B cell (primary cell): ENCODE measurements around the gene SSC4D. TPM values are rescaled to one million over a fixed set of nuclear protein-coding genes. Genes with fewer than 3 reads are reported as not detected.

Source experiments
- ATAC-seq: fragments of 200-7000 bp; cut with Tn5 transposase; one replicate; pipeline ENCODE4 v1.10.0; 2021; ENCODE audit warnings: low read depth, mild to moderate bottlenecking, moderate number of reproducible peaks, moderate library complexity
- CTCF ChIA-PET: fragments of 350-600 bp; sonication (Branson Sonifier 250); formaldehyde crosslinking; loops from one replicate; lab custom pipeline; 2021; ENCODE audit warnings: antibody characterized with exemption, inconsistent platforms; lab: Charles Lee
- POLR2A ChIA-PET: fragments of 350-600 bp; sonication (Branson Sonifier 250); formaldehyde crosslinking; loops from one replicate; lab custom pipeline; 2021; ENCODE audit warnings: antibody characterized with exemption; lab: Charles Lee
- DNase-seq: peaks from one replicate; pipeline ENCODE4 v3.0.0; 2013
- H2AFZ ChIP-seq: 2 replicates; pipeline ENCODE4 v1.6.1; 2012; ENCODE audit warnings: mild to moderate bottlenecking, low read depth, low read length; ENCODE audit not compliant: insufficient read depth, poor library complexity, severe bottlenecking
- H3K27ac ChIP-seq, 2 donors: 1 replicate in 1 of 2; 2 replicates in 1 of 2; pipeline ENCODE4 v1.5.1; 2012 to 2013; ENCODE audit warnings: low read length in 2 of 2, mild to moderate bottlenecking in 2 of 2, moderate library complexity in 1 of 2
- H3K27me3 ChIP-seq, 4 experiments: fragments of 200-600 bp in 1 of 4; sonication (generic) in 1 of 4; replicated peaks in 1 of 4; 1 replicate in 2 of 4; 2 replicates in 2 of 4; pipeline versions ENCODE4 v1.6.1 to v1.7.0; 2013 to 2016; ENCODE audit warnings: low read length in 3 of 4, mild to moderate bottlenecking in 2 of 4, mixed read lengths in 1 of 4, moderate library complexity in 1 of 4; ENCODE audit not compliant: insufficient read depth in 4 of 4, control insufficient read depth in 3 of 4; ENCODE audit errors: control extremely low read depth in 1 of 4
- H3K36me3 ChIP-seq, 2 experiments: replicated peaks in 1 of 2; 1 replicate in 1 of 2; 2 replicates in 1 of 2; pipeline versions ENCODE4 v1.6.1 to v1.7.1; 2013; ENCODE audit warnings: low read length in 1 of 2; ENCODE audit not compliant: insufficient read depth in 2 of 2, control insufficient read depth in 1 of 2; ENCODE audit errors: control extremely low read depth in 1 of 2, extremely low read depth in 1 of 2
- H3K4me1 ChIP-seq, 2 donors: fragments of 200-600 bp in 1 of 2; sonication (generic) in 1 of 2; 1 replicate in 1 of 2; 2 replicates in 1 of 2; pipeline versions ENCODE4 v1.5.1 to v1.6.1; 2013 to 2017; ENCODE audit warnings: low read length in 2 of 2; ENCODE audit not compliant: control insufficient read depth in 2 of 2, insufficient read depth in 2 of 2
- H3K4me2 ChIP-seq: replicated peaks from 2 replicates; pipeline ENCODE3; 2012; ENCODE audit warnings: mild to moderate bottlenecking, low read depth, low read length; ENCODE audit not compliant: poor library complexity, severe bottlenecking
- H3K4me3 ChIP-seq, 5 experiments: fragments of 200-600 bp in 1 of 5; sonication (generic) in 1 of 5; 1 replicate in 3 of 5; 2 replicates in 2 of 5; pipeline versions ENCODE4 v1.5.1 to v1.7.0; 2011 to 2016; ENCODE audit warnings: low read length in 4 of 5, mild to moderate bottlenecking in 4 of 5, low read depth in 2 of 5, control low read depth in 1 of 5, moderate library complexity in 1 of 5; ENCODE audit not compliant: insufficient read depth in 1 of 5; ENCODE audit errors: control extremely low read depth in 1 of 5, extremely low read depth in 1 of 5
- H3K79me2 ChIP-seq: fragments of 200-600 bp; sonication (generic); one replicate; pipeline ENCODE4 v1.6.0; 2016; ENCODE audit warnings: low read length; ENCODE audit not compliant: control insufficient read depth, insufficient read depth
- H3K9ac ChIP-seq: fragments of 200-600 bp; sonication (generic); 2 replicates; pipeline ENCODE4 v1.6.1; 2017; ENCODE audit warnings: mild to moderate bottlenecking, low read length, moderate library complexity
- H3K9me3 ChIP-seq, 3 donors: one replicate each; pipeline versions ENCODE4 v1.6.1 to v1.7.1; 2013; ENCODE audit warnings: low read length in 2 of 3; ENCODE audit not compliant: control insufficient read depth in 2 of 3, insufficient read depth in 1 of 3; ENCODE audit errors: control extremely low read depth in 1 of 3
- H4K20me1 ChIP-seq: 2 replicates; pipeline ENCODE4 v1.6.0; 2012; ENCODE audit warnings: mild to moderate bottlenecking, low read length; ENCODE audit not compliant: insufficient read depth, control insufficient read depth, poor library complexity, severe bottlenecking
- H3K27ac Mint-ChIP-seq: one replicate; pipeline ENCODE4 v1.8.0; 2021; ENCODE audit warnings: mixed read lengths
- H3K27me3 Mint-ChIP-seq: one replicate; pipeline ENCODE4 v1.8.0; 2021; ENCODE audit warnings: mixed read lengths
- H3K4me1 Mint-ChIP-seq: one replicate; pipeline ENCODE4 v1.8.0; 2021; ENCODE audit warnings: mixed read lengths
- H3K4me3 Mint-ChIP-seq: one replicate; pipeline ENCODE4 v1.8.0; 2021; ENCODE audit warnings: mixed read lengths
- H3K9me3 Mint-ChIP-seq: one replicate; pipeline ENCODE4 v1.8.0; 2022; ENCODE audit warnings: mixed read lengths; ENCODE audit not compliant: insufficient read depth
- CTCF ChIP-seq: fragments of 200-600 bp; IDR thresholded peaks from one replicate; pipeline ENCODE4 v1.8.0; 2022; ENCODE audit warnings: antibody characterized with exemption, mild to moderate bottlenecking
- EZH2 ChIP-seq: IDR thresholded peaks from 2 replicates; pipeline ENCODE4 v1.6.1; 2012; ENCODE audit warnings: borderline replicate concordance, low read depth, mild to moderate bottlenecking, moderate library complexity, low read length; ENCODE audit not compliant: insufficient read depth, poor library complexity, severe bottlenecking
- WGBS: methylation state at CpG from one replicate; pipeline ENCODE4 v1.1.5; 2013; ENCODE audit warnings: missing lambda C conversion rate; ENCODE audit not compliant: insufficient coverage; 5-methylcytosine and 5-hydroxymethylcytosine counted together
- intact Hi-C: fragments of 100-400 bp; cut with micrococcal nuclease; formaldehyde crosslinking; loops from one replicate; pipeline ENCODE4 v1.10.0; 2022
- polyA plus RNA-seq: library from polyadenylated mRNA; depleted of rRNA; stranded (reverse); fragments of >200 nt; gene quantifications from 2 replicates; pipeline ENCODE4 v1.2.3, GENCODE V29; 2012
- total RNA-seq, 2 donors: library from RNA; stranded (reverse); fragments of 120-200 nt in 1 of 2; gene quantifications; 1 replicate in 1 of 2; 2 replicates in 1 of 2; pipeline versions ENCODE4 v1.2.3 to v1.2.4, GENCODE V29; 2013 to 2022

SSC4D gene
- total and polyA plus RNA-seq, 2 donors (not counting 1 experiment from before 2014, with no cell fraction given): 0.16 TPM; not detected in 1

- Mint-ChIP-seq H3K9me3 (no peaks in the 10 kb centered on the region), H3K4me1 (peaks cover 45% of the 10 kb centered on the region), H3K4me3 (peak overlapping the region; percentile 85), H3K27me3 (no peaks in the 10 kb centered on the region), H3K27ac (no peak overlapping the region)
- Histone ChIP-seq H4K20me1 (peaks cover 68% of the 10 kb centered on the region), H3K4me3 (peak overlapping the region in 1 of 5 experiments; percentile 89), H2AFZ (no peak overlapping the region), H3K9me3 (no peaks in the 10 kb centered on the region), H3K36me3 (peaks cover 4 to 12% of the 10 kb centered on the region in 2 experiments), H3K79me2 (peaks cover 68% of the 10 kb centered on the region), H3K4me1 (peaks cover 17 to 19% of the 10 kb centered on the region in 2 donors), H3K27ac (peak overlapping the region in 1 of 2 donors; percentile 94), H3K4me2 (peak overlapping the region; percentile 98), H3K9ac (peak overlapping the region; percentile 97), H3K27me3 (no peaks in the 10 kb centered on the region)
- DNase-seq (no peak), ATAC-seq (no peak)
- intact Hi-C loops: loop anchor here (5.0 kb wide), 1 partner anchor 310 kb away; the partner anchor contains the start of genes MDH2 and STYXL1
- CTCF ChIA-PET: interaction anchor here (4.4 kb wide), 1 partner anchor 65 kb away, joined by 21 read pairs; no protein-coding TSS in a partner anchor
- no CpG with 5 or more reads among the region's 6 CpGs for WGBS
- no peak for TF ChIP-seq CTCF
- POLR2A ChIA-PET: no interaction called here
Measured at GRCh38 chr7:76356823-76357222, 52.7 kb downstream of the SSC4D start.

GRCh38 chr7:76356115-76356514 is 53.4 kb downstream of the SSC4D start:
- H3K79me2 ChIP-seq: peaks cover 75% of the 10 kb centered on the region
- H3K4me2 ChIP-seq: no peak overlapping the region
- DNase-seq: no peak
- peaks cover 4 to 14% of the 10 kb centered on the region in 2 experiments for H3K36me3 ChIP-seq
- ChIA-PET CTCF (interaction anchor here (0.5 to 4.4 kb wide), 2 partner anchors 64 to 490 kb away, joined by 3 to 21 read pairs; no protein-coding TSS in a partner anchor), POLR2A (no interaction called here)
- intact Hi-C loops: loop anchor here (5.0 kb wide), 1 partner anchor 309 kb away; the partner anchor contains the start of genes MDH2 and STYXL1
- no peaks in the 10 kb centered on the region for H3K27me3 Mint-ChIP-seq
- H3K9ac ChIP-seq: no peak overlapping the region
- H3K27me3 ChIP-seq: no peaks in the 10 kb centered on the region
- TF ChIP-seq EZH2 (no peak), CTCF (no peak)
- no peak for ATAC-seq
- H3K27ac ChIP-seq: no peak overlapping the region
- H3K4me3 ChIP-seq: no peak overlapping the region
- peaks cover 17 to 19% of the 10 kb centered on the region in 2 donors for H3K4me1 ChIP-seq
- H2AFZ ChIP-seq: no peak overlapping the region
- H4K20me1 ChIP-seq: peaks cover 75% of the 10 kb centered on the region
- no CpG with 5 or more reads among the region's 4 CpGs for WGBS
- no peaks in the 10 kb centered on the region for H3K9me3 ChIP-seq
- H3K4me1 Mint-ChIP-seq: peaks cover 52% of the 10 kb centered on the region
- no peak overlapping the region for H3K4me3 Mint-ChIP-seq
- H3K27ac Mint-ChIP-seq: no peak overlapping the region
- H3K9me3 Mint-ChIP-seq: no peaks in the 10 kb centered on the region
